Neutrophil (primary cell): Measurements from ENCODE around the gene SYNE3.

Experiments
- H3K27ac ChIP-seq: fragments of 200-600 bp; sonication (generic); 2 replicates; pipeline ENCODE4 v1.5.1; 2016; ENCODE audit warnings: mild to moderate bottlenecking, moderate library complexity
- H3K27me3 ChIP-seq: fragments of 200-600 bp; sonication (generic); 2 replicates; pipeline ENCODE4 v1.6.0; 2016; ENCODE audit warnings: mild to moderate bottlenecking
- H3K36me3 ChIP-seq: fragments of 200-600 bp; sonication (generic); 2 replicates; pipeline ENCODE4 v1.5.1; 2017
- H3K4me1 ChIP-seq, 2 experiments: fragments of 200-600 bp in 1 of 2; sonication (generic) in 1 of 2; 1 replicate in 1 of 2; 2 replicates in 1 of 2; pipeline versions ENCODE4 v1.5.1 to v1.6.1; 2013 to 2016; ENCODE audit warnings: low read depth in 1 of 2, low read length in 1 of 2, mild to moderate bottlenecking in 1 of 2, moderate library complexity in 1 of 2; ENCODE audit not compliant: control insufficient read depth in 1 of 2, insufficient read depth in 1 of 2
- H3K4me3 ChIP-seq, 2 experiments: fragments of 200-600 bp in 1 of 2; sonication (generic) in 1 of 2; 1 replicate in 1 of 2; 2 replicates in 1 of 2; pipeline ENCODE4 v1.5.1; 2013 to 2016; ENCODE audit warnings: low read depth in 1 of 2, low read length in 1 of 2, mild to moderate bottlenecking in 1 of 2, moderate library complexity in 1 of 2
- H3K9me3 ChIP-seq: fragments of 200-600 bp; sonication (generic); 2 replicates; pipeline ENCODE4 v1.5.1; 2016
- TF ChIP-seq, protein P1 (sequence below): fragments of 200-600 bp; sonication (generic); IDR thresholded peaks from 2 replicates; pipeline ENCODE4 v1.5.1; 2016; ENCODE audit warnings: antibody characterized with exemption

The SYNE3 gene

DNA sequence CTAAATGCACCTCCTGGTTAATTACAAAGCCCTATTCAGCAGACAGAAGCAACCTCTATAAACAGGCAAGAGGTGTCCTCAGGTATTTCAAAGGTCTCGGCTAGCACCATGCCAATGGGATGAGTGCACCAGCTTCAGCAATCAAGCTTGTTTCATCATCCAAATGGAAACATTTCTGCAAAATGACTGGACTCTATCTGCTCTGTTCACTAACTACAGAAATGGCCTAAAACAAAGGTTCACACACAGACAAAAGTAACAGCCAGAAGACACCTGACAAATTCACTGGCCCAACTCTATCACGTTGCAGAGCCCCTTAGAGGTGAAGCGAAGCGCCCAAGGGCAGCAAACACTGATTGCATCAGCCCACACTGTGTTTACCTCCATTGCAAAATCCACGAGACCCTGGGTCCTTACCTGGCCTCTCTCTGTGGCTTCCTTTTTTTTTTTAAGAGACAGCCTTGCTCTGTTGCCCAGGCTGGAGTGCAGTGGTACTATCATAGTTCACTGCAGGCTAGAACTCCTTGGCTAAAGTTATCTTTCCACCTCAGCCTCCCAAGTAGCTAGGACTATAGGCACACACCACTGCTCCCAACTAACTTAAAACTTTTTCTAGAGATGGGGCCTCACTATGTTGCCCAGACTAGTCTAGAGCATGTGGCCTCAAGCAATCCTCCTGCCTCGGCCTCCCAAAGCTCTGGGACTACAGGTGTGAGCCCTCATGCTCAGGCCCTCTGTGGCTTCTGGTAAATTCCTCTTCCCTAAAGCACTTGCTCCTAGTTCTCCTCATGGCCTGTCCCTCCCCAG lies 8.5 kb upstream of the SYNE3 start:
- Histone ChIP-seq H3K9me3 (no peaks in the 10 kb centered on the region), H3K4me3 (peak overlapping the region; percentile 28 to 40), H3K27me3 (no peaks in the 10 kb centered on the region), H3K27ac (peak overlapping the region; percentile 84), H3K36me3 (no peaks in the 10 kb centered on the region), H3K4me1 (peaks cover 63 to 76% of the 10 kb centered on the region in 2 experiments)
- TF ChIP-seq, protein P1, sequence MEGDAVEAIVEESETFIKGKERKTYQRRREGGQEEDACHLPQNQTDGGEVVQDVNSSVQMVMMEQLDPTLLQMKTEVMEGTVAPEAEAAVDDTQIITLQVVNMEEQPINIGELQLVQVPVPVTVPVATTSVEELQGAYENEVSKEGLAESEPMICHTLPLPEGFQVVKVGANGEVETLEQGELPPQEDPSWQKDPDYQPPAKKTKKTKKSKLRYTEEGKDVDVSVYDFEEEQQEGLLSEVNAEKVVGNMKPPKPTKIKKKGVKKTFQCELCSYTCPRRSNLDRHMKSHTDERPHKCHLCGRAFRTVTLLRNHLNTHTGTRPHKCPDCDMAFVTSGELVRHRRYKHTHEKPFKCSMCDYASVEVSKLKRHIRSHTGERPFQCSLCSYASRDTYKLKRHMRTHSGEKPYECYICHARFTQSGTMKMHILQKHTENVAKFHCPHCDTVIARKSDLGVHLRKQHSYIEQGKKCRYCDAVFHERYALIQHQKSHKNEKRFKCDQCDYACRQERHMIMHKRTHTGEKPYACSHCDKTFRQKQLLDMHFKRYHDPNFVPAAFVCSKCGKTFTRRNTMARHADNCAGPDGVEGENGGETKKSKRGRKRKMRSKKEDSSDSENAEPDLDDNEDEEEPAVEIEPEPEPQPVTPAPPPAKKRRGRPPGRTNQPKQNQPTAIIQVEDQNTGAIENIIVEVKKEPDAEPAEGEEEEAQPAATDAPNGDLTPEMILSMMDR = no peak

DNA sequence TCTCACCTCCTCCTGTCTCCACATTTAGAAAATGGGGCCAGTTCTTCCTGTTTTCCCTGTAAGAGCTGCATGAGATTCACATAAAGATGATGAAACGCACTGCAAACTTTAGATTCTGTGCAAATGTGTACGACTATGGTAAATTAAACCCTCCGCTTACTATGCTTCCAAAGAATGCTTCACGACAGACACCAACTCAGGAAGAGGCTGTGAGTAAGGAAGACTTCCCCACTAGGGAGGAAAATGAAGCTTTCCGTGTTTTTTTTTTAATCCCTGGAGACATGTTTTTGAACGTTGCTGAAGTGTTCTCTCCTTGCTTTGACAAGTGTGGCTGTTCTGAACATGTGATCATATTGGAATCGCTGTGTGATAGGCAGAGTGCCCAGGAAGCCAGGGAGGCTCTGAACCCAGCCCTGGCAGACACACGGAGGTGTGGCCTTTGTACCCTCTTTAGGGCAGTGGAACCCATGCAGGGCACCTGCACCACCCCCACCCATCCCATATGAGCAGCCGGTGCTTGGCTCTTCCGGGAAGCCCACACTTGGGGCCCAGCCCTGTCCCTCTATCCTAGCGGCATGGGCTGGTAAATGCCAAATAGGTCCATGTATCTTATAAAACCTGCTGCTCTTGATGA lies 7.5 kb upstream of the SYNE3 start:
- peak overlapping the region; percentile 4 to 40 for H3K4me3 ChIP-seq
- H3K27me3 ChIP-seq = no peaks in the 10 kb centered on the region
- H3K9me3 ChIP-seq = no peaks in the 10 kb centered on the region
- H3K36me3 ChIP-seq = no peaks in the 10 kb centered on the region
- H3K4me1 ChIP-seq = peaks cover 73 to 86% of the 10 kb centered on the region in 2 experiments
- H3K27ac ChIP-seq = peak overlapping the region; percentile 84
- TF ChIP-seq, protein P1 = no peak

DNA sequence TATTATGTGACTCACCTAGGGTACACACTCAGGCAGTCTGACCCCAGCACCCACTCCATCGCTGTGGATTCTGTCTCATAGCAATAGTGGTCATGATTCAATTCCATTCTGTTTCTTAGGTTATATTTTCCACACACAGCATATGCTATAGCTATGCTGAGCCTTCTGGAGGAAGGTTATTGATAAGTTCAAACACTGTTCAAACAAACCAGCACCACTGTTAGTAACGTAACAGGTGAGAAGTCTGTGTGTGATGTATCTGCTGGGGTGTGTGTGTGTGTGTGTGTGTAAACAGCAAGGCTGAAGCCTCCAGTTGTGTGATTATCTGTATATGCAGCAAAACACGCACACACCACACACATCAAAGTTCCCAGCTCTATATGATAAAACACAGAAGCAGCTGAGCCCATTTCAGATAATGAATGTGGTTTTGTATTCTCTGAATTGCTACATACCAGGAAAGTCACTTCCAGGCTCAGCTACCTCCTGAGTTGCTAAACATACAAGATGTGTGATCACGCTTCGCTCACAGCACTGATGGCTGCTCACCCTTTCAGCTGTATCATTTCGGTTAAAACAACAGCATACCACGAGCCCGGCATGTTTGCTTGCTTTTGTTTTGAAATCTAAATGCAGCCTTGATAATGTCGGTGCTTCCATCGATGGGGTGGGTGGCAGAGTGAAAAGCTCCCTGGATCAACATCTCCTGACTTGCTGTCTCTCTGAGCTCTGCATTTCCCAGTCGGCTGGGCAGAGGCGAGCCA lies 6.8 kb upstream of the SYNE3 start:
- H3K9me3 ChIP-seq = no peaks in the 10 kb centered on the region
- peaks cover 80 to 93% of the 10 kb centered on the region in 2 experiments for H3K4me1 ChIP-seq
- H3K27ac ChIP-seq = peak overlapping the region; percentile 84
- H3K4me3 ChIP-seq = peak overlapping the region; percentile 4 to 40
- H3K36me3 ChIP-seq = no peaks in the 10 kb centered on the region
- H3K27me3 ChIP-seq = no peaks in the 10 kb centered on the region
- TF ChIP-seq, protein P1 = no peak

DNA sequence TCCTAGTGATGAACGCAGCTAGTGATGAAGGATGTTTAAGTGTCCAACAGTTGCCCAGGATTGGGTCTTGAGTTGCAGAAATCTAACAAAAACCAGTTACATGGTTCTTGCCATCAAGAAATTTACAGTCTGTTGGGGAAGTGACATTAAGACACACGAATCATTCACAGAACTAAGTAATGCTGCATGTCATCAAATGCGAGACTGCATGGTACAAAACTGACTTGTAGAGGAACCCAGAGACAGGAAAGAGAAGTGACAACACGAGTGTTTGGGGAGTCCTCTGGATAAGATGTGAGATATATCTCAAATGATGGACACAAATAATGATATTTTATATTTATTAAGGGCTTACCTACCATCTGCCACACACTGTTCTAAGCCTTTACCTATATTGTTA lies 6.1 kb upstream of the SYNE3 start:
- TF ChIP-seq, protein P1 = no peak
- H3K36me3 ChIP-seq = no peaks in the 10 kb centered on the region
- H3K4me3 ChIP-seq = peak overlapping the region in 1 of 2 experiments; percentile 40
- H3K4me1 ChIP-seq = peaks cover 86 to 99% of the 10 kb centered on the region in 2 experiments
- H3K9me3 ChIP-seq = no peaks in the 10 kb centered on the region
- H3K27me3 ChIP-seq = no peaks in the 10 kb centered on the region
- peak overlapping the region; percentile 84 for H3K27ac ChIP-seq

DNA sequence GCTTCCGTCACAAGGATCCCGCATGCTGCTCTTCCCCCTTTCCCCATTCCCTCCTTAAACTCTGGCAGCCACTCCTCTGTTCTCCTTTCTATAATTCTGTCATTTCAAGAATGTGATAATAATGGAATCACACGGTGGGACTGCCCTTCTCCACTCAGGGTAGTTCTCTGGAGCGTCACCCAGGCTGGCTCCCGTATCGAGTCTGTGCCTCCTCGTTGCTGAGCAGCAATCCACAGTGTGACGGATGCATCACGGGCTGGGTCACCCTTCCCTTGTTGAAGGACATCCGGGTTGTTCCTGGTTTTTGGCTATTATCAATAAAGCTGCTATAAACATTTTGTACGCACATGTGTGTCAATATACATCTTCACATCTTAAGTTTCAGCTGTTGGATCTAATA lies 5.7 kb upstream of the SYNE3 start:
- no peaks in the 10 kb centered on the region for H3K36me3 ChIP-seq
- H3K27me3 ChIP-seq = no peaks in the 10 kb centered on the region
- peaks cover 89 to 99% of the 10 kb centered on the region in 2 experiments for H3K4me1 ChIP-seq
- TF ChIP-seq, protein P1 = no peak
- peak overlapping the region in 1 of 2 experiments; percentile 40 for H3K4me3 ChIP-seq
- no peaks in the 10 kb centered on the region for H3K9me3 ChIP-seq
- peak overlapping the region; percentile 84 for H3K27ac ChIP-seq
